ENCODE data around the gene TFB1M.
A peak's percentile ranks its signal among the peaks of the same experiment; 100 is the strongest.

TFB1M gene

GRCh38 chr6:155297669-155298068 is 16.6 kb downstream of the TFB1M start:
- DNase-seq, result no peak

GRCh38 chr6:155292711-155293110 is 21.6 kb downstream of the TFB1M start:
- DNase-seq, result no peak

GRCh38 chr6:155291291-155291690 is 23.0 kb downstream of the TFB1M start:
- no peak for DNase-seq

GRCh38 chr6:155290491-155290890 is 23.8 kb downstream of the TFB1M start:
- DNase-seq, result no peak

- DNase-seq, result no peak
Observed at GRCh38 chr6:155287762-155288161, 26.5 kb downstream of the TFB1M start.

GRCh38 chr6:155284775-155285174 is 29.5 kb downstream of the TFB1M start:
- DNase-seq, result no peak

GRCh38 chr6:155278319-155279049 is 35.8 kb downstream of the TFB1M start:
- DNase-seq, result no peak

- DNase-seq, result no peak
Observed at GRCh38 chr6:155276638-155277037, 37.6 kb downstream of the TFB1M start.

GRCh38 chr6:155275808-155276480 is 38.3 kb downstream of the TFB1M start:
- DNase-seq, result no peak

GRCh38 chr6:155274533-155274932 is 39.8 kb downstream of the TFB1M start:
- DNase-seq, result no peak

- DNase-seq, result no peak
Observed at GRCh38 chr6:155274106-155274505, 40.2 kb downstream of the TFB1M start.

- no peak for DNase-seq
Observed at GRCh38 chr6:155273431-155273830, 40.9 kb downstream of the TFB1M start.

GRCh38 chr6:155272353-155273232 is 41.7 kb downstream of the TFB1M start:
- no peak for DNase-seq

GRCh38 chr6:155271145-155271544 is 43.1 kb downstream of the TFB1M start:
- no peak for DNase-seq

GRCh38 chr6:155270561-155271091 is 43.7 kb downstream of the TFB1M start:
- DNase-seq, result no peak

GRCh38 chr6:155269765-155270164 is 44.5 kb downstream of the TFB1M start:
- no peak for DNase-seq

- peak in 2 of 6 experiments; percentile 9 to 10 for DNase-seq
Observed at GRCh38 chr6:155268088-155268867, 46.0 kb downstream of the TFB1M start.

GRCh38 chr6:155267411-155267810 is 46.9 kb downstream of the TFB1M start:
- DNase-seq, result no peak

- no peak for DNase-seq
Observed at GRCh38 chr6:155265843-155266535, 48.3 kb downstream of the TFB1M start.

- DNase-seq, result no peak
Observed at GRCh38 chr6:155264693-155265320, 49.5 kb downstream of the TFB1M start.

- no peak for DNase-seq
Observed at GRCh38 chr6:155263373-155264063, 50.8 kb downstream of the TFB1M start, which contains the start of gene CLDN20. CLDN20 (plus strand) TSS chr6:155264013; CDS start chr6:155275720, 11,707 bp downstream.

All from stimulated activated naive CD4-positive, alpha-beta T cell (primary cell).